Gastroesophageal sphincter (tissue), 4 donors: ENCODE measurements around the gene FBXL13. TPM values are rescaled to one million over a fixed set of nuclear protein-coding genes. Genes with fewer than 3 reads are reported as not detected.

Source experiments
- ATAC-seq: fragments of 150-250 bp; one replicate; pipeline ENCODE4 v1.9.1; 2016; ENCODE audit warnings: mild to moderate bottlenecking, moderate library complexity
- H3K27ac ChIP-seq, 4 donors: fragments of 200-600 bp; sonication (generic) in 3 of 4; 1 replicate in 3 of 4; 2 replicates in 1 of 4; pipeline ENCODE4 v1.5.1; 2016 to 2019
- H3K27me3 ChIP-seq: fragments of 200-600 bp; sonication (generic); one replicate; pipeline ENCODE4 v1.5.1; 2019
- H3K36me3 ChIP-seq, 2 donors: fragments of 200-600 bp; sonication (generic); one replicate each; pipeline ENCODE4 v1.5.1; 2019; ENCODE audit warnings: control low read depth in 1 of 2
- H3K4me1 ChIP-seq, 3 donors: fragments of 200-600 bp; sonication (generic); 1 replicate in 2 of 3; 2 replicates in 1 of 3; pipeline ENCODE4 v1.5.1; 2016 to 2019; ENCODE audit warnings: control low read depth in 2 of 3
- H3K4me3 ChIP-seq, 2 donors: fragments of 200-600 bp; sonication (generic); one replicate each; pipeline ENCODE4 v1.5.1; 2019; ENCODE audit warnings: mild to moderate bottlenecking in 1 of 2, moderate library complexity in 1 of 2
- H3K9me3 ChIP-seq, 3 donors: fragments of 200-600 bp; sonication (generic); one replicate each; pipeline ENCODE4 v1.5.1; 2017 to 2019; ENCODE audit warnings: control low read depth in 2 of 3
- EP300 ChIP-seq: sonication (generic); formaldehyde crosslinking; IDR thresholded peaks from one replicate; pipeline ENCODE4 v1.6.1; 2017; ENCODE audit warnings: antibody characterized with exemption, mild to moderate bottlenecking
- POLR2A ChIP-seq, 2 donors: fragments of 450-650 bp; IDR thresholded peaks; one replicate each; pipeline ENCODE4 v1.6.1; 2017; ENCODE audit warnings: antibody characterized with exemption in 2 of 2, mild to moderate bottlenecking in 2 of 2, moderate library complexity in 1 of 2
- POLR2AphosphoS5 ChIP-seq: sonication (generic); formaldehyde crosslinking; IDR thresholded peaks from one replicate; pipeline ENCODE4 v1.6.1; 2017; ENCODE audit warnings: antibody characterized with exemption
- WGBS, 2 donors: methylation state at CpG; one replicate each; pipeline ENCODE4 v1.1.5; 2018; ENCODE audit warnings: low coverage in 1 of 2; 5-methylcytosine and 5-hydroxymethylcytosine counted together
- total RNA-seq, 4 donors: library from RNA; depleted of rRNA; stranded (reverse); fragments of >200 nt; gene quantifications; one replicate each; pipeline ENCODE4 v1.1.0, GENCODE V29; 2016
- TF ChIP-seq, protein P1 (sequence below), 4 experiments: fragments of 200-600 bp in 2 of 4; fragments of 450-650 bp in 2 of 4; sonication (generic) in 1 of 4; IDR thresholded peaks; one replicate each; pipeline ENCODE4 v1.5.1; 2017 to 2019; ENCODE audit warnings: antibody characterized with exemption in 4 of 4, mild to moderate bottlenecking in 2 of 4, moderate library complexity in 2 of 4

FBXL13 gene
- total RNA-seq, 4 donors from 2014 or later, result 1.3 to 5.8 (median 3.2) TPM

GRCh38 chr7:102938679-102939078, 135.9 kb downstream of the FBXL13 start:
- Histone ChIP-seq H3K4me3 (no peak overlapping the region), H3K36me3 (no peaks in the 10 kb centered on the region), H3K4me1 (peaks cover 3 to 55% (median 7%) of the 10 kb centered on the region in 3 donors), H3K27ac (peak overlapping the region in 3 of 4 donors; percentile 4 to 50 (median 43)), H3K9me3 (no peaks in the 10 kb centered on the region), H3K27me3 (no peaks in the 10 kb centered on the region)
- ATAC-seq, result no peak
- no peak for TF ChIP-seq POLR2A (IDR thresholded peaks at IDR 0.05)
- TF ChIP-seq POLR2AphosphoS5, result no peak
- TF ChIP-seq EP300, result no peak
- TF ChIP-seq, protein P1, sequence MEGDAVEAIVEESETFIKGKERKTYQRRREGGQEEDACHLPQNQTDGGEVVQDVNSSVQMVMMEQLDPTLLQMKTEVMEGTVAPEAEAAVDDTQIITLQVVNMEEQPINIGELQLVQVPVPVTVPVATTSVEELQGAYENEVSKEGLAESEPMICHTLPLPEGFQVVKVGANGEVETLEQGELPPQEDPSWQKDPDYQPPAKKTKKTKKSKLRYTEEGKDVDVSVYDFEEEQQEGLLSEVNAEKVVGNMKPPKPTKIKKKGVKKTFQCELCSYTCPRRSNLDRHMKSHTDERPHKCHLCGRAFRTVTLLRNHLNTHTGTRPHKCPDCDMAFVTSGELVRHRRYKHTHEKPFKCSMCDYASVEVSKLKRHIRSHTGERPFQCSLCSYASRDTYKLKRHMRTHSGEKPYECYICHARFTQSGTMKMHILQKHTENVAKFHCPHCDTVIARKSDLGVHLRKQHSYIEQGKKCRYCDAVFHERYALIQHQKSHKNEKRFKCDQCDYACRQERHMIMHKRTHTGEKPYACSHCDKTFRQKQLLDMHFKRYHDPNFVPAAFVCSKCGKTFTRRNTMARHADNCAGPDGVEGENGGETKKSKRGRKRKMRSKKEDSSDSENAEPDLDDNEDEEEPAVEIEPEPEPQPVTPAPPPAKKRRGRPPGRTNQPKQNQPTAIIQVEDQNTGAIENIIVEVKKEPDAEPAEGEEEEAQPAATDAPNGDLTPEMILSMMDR (IDR thresholded peaks at IDR 0.05), result no peak
- 18 to 20% methylated on average over 1 of the region's 1 CpG for WGBS, 2 donors

GRCh38 chr7:102935450-102936115, 139.0 kb downstream of the FBXL13 start:
- Histone ChIP-seq H3K36me3 (no peaks in the 10 kb centered on the region), H3K4me1 (peaks cover 3 to 58% (median 3%) of the 10 kb centered on the region in 3 donors), H3K9me3 (no peaks in the 10 kb centered on the region), H3K27me3 (no peaks in the 10 kb centered on the region), H3K4me3 (no peak overlapping the region), H3K27ac (peak overlapping the region in 1 of 4 donors; percentile 19)
- ATAC-seq, result no peak
- 14 to 46% methylated on average over 5 to 6 of the region's 6 CpGs for WGBS, 2 donors
- TF ChIP-seq POLR2AphosphoS5, result no peak

DNA sequence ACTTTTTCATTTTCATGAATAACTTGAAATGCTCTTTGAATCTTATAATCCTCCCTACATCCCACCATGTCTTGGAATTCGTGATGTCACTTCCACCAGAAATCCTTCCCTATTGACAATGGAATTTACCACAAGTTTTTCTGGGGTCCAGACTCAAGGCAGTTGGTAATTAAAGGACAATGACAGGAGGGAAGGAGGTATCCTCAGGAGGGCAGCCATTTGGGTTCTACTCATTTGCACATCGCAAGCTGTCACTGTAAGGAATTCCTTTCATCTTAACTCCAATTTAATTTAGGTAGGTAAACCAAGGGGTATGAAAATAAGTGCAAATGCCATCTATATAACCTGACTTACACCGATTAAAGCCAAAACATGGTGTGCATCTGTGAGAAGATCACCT, 139.9 kb downstream of the FBXL13 start:
- no peak for TF ChIP-seq EP300
- no peak for TF ChIP-seq POLR2AphosphoS5
- TF ChIP-seq POLR2A (IDR thresholded peaks at IDR 0.05), result no peak
- TF ChIP-seq, protein P1 (IDR thresholded peaks at IDR 0.05), result no peak
- Histone ChIP-seq H3K4me3 (peak overlapping the region in 1 of 2 donors; percentile 22), H3K27me3 (no peaks in the 10 kb centered on the region), H3K4me1 (peaks cover 3 to 58% (median 3%) of the 10 kb centered on the region in 3 donors), H3K9me3 (no peaks in the 10 kb centered on the region), H3K27ac (peak overlapping the region in 3 of 4 donors; percentile 47 to 79 (median 68)), H3K36me3 (no peaks in the 10 kb centered on the region)
- WGBS, 2 donors, result 59 to 80% methylated on average over 3 of the region's 3 CpGs
- ATAC-seq, result no peak

DNA sequence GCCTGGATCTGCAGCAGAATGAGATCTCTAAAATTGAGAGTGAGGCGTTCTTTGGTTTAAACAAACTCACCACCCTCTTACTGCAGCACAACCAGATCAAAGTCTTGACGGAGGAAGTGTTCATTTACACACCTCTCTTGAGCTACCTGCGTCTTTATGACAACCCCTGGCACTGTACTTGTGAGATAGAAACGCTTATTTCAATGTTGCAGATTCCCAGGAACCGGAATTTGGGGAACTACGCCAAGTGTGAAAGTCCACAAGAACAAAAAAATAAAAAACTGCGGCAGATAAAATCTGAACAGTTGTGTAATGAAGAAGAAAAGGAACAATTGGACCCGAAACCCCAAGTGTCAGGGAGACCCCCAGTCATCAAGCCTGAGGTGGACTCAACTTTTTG, 140.4 kb downstream of the FBXL13 start:
- H3K27me3 ChIP-seq, result no peaks in the 10 kb centered on the region
- 25 to 65% methylated on average over 7 to 8 of the region's 8 CpGs for WGBS, 2 donors
- H3K9me3 ChIP-seq, result no peaks in the 10 kb centered on the region
- TF ChIP-seq POLR2AphosphoS5 (no peak), POLR2A (IDR thresholded peaks at IDR 0.05) (no peak), EP300 (no peak)
- TF ChIP-seq, protein P1 (IDR thresholded peaks at IDR 0.05), result no peak
- H3K36me3 ChIP-seq, result no peaks in the 10 kb centered on the region
- peaks cover 3 to 58% (median 3%) of the 10 kb centered on the region in 3 donors for H3K4me1 ChIP-seq
- H3K27ac ChIP-seq, result peak overlapping the region; percentile 14 to 79 (median 68)
- peak overlapping the region in 1 of 2 donors; percentile 22 for H3K4me3 ChIP-seq
- ATAC-seq, result peak; percentile 9

DNA sequence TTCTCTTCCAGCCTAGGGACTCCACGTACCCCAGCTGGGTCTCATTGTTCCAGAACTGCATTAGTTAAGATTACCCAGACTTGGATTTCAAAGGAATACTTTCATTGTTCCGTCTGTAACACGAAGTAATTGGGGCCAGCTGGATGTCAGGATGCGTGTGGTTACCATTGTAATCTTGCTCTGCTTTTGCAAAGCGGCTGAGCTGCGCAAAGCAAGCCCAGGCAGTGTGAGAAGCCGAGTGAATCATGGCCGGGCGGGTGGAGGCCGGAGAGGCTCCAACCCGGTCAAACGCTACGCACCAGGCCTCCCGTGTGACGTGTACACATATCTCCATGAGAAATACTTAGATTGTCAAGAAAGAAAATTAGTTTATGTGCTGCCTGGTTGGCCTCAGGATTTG, 140.8 kb downstream of the FBXL13 start:
- Histone ChIP-seq H3K27ac (peak overlapping the region; percentile 14 to 79 (median 68)), H3K36me3 (no peaks in the 10 kb centered on the region), H3K4me3 (peak overlapping the region in 1 of 2 donors; percentile 22), H3K9me3 (no peaks in the 10 kb centered on the region), H3K4me1 (peaks cover 3 to 53% (median 3%) of the 10 kb centered on the region in 3 donors), H3K27me3 (no peaks in the 10 kb centered on the region)
- 21 to 51% methylated on average over 4 to 9 of the region's 15 CpGs for WGBS, 2 donors
- no peak for TF ChIP-seq EP300
- TF ChIP-seq, protein P1 (IDR thresholded peaks at IDR 0.05), result no peak
- no peak for TF ChIP-seq POLR2A (IDR thresholded peaks at IDR 0.05)
- TF ChIP-seq POLR2AphosphoS5, result peak; percentile 24
- ATAC-seq, result peak; percentile 96
